Amniotic epithelial cell (primary cell): Measurements from ENCODE around the gene MEGF11.

Experiments used
- DNase-seq: peaks from one replicate; pipeline ENCODE4 v3.0.0-alpha.2; 2010; ENCODE audit warnings: low read depth

Gene MEGF11

DNA sequence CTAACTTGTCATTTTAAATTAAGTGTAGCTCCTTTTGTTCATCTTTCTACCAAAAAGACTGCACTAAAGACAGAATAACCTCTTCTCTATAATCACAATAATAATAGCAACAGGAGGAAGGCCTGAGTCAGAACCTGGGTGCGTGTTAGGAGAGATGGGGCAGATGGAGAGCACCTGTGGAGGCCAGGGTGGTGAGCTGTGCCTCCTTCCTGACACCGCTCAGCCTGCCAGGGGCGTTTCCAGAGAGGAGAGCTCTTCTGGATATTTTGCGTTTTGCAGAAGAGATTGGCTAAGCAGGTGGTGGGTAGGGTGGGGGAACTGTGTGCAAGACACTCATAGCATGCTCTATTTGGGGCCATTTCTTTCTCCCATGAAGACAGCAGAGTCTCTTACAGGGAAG, 83.5 kb downstream of the MEGF11 start:
- DNase-seq, result no peak

DNA sequence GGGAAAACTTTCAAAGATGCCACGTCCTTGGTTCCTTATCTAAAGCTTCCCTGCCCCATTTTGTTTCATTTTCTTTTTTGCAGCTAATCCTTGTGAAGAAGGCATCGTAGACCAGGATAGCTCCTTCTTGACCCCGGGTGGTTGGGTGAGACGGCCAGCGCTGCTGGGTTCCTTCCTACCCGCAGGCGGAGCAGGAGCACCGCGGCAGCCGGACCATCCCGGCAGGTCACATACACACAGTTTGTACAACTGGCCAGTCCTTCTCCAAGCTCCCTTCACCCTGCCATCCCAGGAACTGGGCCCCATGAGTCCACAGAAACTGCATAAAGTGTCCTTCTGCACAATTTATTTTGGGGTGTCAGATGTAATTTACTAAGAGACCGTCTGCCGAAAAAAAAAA, 83.9 kb downstream of the MEGF11 start:
- DNase-seq, result no peak

DNA sequence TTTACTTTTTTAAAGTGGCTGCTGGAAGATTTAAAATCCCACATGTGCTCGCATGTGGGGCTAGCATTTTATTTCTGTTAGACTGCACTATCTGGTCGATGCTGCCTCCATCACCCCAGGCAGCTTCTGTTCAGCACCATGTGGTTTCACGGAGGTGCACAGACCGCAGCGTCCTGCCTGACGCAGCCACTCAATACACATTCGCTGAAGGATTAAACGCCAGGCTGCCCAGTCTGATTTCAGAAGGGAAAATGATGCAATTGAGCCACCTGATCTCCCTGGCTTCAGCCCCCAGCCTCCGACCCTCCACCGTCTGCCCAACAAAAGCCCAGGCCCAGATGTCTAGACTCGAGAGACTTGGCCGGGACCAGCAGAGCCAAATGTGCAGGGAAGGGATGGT, 84.5 kb downstream of the MEGF11 start:
- DNase-seq, result no peak

DNA sequence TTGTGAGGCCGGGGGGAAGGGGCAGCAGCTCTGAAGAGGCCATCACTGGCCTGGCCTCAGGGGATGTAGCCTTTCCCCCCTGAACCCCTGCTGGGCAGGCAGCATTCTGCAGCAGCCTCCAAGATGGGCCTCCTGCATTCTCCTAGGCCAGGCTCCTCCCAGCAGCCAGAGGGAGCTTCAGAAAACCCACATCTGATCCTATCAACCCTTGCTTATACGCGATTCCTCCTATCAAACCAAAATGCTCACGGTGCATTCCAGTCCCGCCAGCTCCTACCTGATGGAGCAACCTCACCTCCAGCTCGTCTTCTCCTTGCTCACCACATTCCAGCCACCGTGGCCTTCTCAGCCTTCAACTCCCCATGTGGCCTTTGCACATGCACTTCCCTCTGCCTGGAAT, 85.7 kb downstream of the MEGF11 start:
- DNase-seq, result no peak

DNA sequence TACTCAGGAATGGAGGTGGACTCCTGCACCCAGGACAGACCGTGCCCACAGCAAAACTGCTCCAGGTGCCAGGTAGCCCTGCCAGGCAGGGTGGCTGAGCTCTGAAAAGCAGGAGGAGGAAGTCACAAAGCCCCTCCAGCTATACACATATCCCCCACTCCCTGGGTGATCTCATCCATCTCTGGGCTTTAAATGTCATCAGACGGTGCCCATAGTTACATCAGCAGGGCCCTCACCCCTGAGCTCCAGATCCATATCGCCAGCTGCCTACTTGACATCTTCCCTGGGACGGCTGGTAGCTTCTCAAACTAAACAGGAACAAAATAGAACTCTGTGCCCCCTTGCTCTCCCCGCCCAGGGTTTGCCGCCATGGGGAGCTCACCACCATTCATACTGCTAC, 87.7 kb downstream of the MEGF11 start:
- no peak for DNase-seq

GRCh38 chr15:66164788-66165187, 88.8 kb downstream of the MEGF11 start:
- DNase-seq, result no peak

GRCh38 chr15:66163553-66163952, 90.0 kb downstream of the MEGF11 start:
- no peak for DNase-seq

GRCh38 chr15:66162286-66162685, 91.3 kb downstream of the MEGF11 start:
- DNase-seq, result no peak

DNA sequence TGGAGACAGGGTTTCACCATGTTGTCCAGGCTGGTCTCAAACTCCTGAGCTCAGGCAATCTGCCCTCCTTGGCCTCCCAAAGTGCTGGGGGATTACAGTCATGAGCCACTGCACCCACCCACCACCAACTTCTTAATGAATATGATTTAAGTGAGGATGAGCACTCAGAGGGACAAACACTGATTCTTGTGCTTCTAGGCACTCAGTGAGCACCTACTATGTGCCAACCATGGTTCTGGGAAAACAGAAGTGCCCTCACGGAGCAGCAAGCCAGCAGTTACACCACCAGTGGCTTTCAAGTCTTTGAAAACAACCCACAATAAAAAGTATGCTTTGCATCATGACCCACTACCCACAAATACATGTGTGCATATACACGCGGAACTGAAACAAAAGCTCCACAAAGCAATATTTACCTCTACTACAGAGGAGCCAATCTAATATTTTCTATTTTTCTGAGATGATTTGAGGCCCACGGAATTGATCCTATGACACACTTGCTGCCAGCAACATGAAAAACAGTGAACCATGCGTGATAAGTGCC, 91.9 kb downstream of the MEGF11 start:
- DNase-seq, result no peak

DNA sequence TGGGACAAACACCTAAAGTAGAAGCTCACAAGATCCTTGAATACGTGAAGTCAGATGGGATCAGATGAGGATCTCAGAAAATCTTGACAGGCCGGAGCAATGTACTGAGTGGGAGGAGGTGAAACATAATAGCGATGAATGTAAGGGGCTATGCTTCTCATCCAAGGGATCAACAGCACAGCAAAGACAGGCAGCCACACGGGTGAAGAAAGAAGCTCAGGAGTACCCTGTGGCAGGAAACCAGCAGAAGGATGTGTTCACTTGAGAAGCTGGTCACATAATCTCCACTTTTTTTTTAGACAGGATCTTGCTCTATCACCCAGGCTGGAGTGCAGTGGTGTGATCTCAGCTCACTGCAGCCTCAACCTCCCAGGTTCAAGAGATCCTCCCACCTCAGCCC, 92.4 kb downstream of the MEGF11 start:
- DNase-seq, result no peak

DNA sequence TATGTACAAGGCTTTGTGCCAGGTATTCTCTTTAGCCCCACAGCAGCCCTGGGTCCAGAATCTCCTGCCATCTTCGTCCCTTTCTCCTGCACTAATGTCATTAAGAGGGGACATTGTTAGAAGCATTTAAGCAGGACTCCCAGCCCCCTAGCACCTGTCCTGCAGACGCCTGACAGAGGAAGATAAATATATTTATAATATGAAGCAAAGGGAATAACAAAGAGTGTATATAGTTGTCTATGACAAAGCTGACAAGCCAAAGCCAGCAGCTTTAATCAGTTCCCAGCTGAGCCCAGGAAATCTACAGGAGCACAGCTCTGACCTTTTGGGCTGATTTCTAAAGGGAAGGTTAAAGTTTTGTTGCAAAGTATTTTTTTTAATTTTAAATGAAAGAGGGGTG, 96.0 kb downstream of the MEGF11 start:
- no peak for DNase-seq

DNA sequence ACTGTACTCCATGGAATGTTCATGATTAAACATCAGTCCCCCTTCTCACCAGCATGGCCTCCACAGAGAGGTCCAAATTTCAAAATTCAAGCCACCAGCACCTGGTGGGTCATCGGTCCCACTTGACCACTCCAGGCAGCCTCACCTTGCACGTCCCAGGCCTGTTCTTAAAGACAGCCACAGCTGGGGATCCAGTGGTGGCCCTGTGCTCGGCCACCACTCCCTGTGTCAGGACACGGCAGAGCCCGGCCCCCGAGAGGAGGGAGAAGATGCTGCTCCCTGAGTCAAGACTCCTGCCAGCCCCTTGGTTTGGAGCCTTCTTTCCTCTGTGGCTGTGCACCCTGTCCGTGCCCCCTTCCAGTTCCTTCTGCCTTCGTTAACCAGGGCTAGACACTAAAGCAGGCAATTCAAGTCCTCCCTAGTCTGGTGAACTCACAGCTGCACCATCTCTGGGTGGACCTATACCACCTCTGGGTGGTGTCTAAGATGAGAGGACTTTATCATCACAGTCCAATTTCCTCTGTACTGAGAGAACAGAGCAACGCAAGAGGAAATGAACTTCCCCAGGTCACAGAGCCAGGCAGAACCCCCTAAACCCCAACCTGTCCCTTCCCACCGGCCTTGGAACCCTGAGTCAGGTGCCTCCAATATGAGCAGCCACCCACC, 97.1 kb downstream of the MEGF11 start:
- DNase-seq, result no peak

DNA sequence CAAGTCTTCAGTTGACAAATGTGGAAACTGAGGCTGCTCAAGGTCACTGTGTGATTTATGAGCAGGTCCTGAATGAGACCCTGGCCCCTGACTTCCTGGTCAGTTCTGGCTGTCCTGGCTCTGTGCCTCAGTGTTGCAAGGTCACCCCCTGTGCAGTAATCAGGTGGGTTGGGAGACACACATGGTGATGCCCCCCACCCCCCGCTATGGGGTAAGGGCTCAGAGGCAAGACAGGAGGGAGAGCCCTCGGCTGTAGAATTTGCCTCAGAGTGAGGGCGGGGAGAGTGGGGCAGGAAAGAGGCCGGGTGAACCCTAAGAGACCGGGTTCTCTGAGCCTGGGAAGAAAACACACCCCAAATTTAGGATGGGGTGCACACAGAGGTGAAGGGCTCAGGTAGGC, 98.5 kb downstream of the MEGF11 start:
- DNase-seq, result no peak

DNA sequence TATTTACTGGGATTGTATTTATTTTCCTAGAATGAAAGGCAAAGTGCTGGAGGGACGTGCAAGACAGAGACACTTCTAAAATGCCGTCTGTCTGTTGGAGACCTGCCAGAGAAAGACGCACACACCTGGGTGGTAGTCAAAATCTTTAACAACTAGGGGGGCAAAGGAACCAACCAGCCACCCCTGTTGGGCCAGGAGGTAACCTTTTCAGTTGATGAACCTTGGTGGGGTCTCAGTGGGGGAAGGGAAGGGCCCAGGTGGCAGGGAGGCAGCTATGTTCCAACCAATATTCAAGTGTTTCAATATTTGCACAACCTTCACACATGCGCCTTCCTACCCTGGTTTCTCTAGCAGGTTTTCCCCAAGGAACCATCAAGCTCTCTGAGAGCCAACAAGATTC, 99.0 kb downstream of the MEGF11 start:
- no peak for DNase-seq

DNA sequence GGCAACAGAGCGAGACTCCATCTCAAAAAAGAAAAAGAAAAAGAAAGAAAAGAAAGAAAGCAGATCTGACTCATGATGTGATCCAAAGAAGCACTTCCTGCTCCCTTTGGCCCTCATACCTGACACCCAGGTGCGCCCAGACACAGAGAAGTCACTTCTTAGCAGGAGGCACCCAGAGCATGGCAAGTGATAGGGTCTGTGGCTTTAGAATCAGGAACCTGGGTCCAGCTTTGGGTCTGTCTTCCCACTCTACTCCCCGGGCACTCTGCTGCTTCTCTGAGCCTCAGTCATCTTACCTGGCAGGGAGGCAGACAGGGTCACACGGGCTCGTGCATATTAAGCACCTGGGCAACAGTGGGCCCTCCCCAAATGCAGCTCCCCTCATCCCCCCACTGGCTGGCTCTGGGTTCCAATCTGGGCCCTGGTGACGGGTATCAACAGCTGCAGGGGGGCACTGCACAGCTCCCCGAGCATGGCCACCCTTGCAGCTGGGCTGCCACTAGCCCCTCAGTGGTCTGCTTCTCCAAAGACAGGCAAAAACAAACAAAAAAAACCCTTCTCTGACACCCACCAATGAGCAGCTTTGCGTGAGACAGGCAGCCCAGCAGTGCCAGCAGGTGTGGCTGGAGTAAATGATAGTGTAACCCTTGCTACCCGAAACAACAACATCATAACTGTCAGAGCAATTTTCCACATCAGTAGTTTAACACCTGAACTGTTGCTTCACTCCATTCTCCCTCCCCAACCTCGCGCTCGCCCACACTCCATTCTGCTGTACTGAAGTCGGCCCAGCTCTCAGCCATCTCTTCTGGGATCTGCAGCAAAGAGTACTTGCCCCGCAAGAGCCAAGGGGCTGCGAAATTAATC, 99.8 kb downstream of the MEGF11 start:
- no peak for DNase-seq

DNA sequence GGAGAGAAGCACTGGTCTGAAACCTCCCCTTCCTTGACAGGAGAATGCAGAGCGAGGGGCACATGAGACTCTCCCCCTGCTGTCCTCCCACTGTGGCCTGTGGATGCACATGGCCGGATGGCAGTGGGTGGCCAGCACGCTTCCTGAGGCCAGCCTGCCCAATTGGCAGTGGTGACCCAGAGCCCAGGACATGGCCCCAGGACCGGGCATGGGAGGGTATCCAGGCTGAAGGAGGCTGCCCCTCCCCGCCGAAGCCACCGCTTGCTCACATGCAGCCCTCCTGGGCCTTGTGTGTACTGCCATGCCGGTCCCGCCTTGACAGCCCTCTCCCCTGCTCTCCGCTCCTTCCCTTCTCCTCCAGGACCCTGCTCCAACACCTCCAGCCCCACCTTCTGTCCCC, 100.9 kb downstream of the MEGF11 start:
- DNase-seq, result no peak

DNA sequence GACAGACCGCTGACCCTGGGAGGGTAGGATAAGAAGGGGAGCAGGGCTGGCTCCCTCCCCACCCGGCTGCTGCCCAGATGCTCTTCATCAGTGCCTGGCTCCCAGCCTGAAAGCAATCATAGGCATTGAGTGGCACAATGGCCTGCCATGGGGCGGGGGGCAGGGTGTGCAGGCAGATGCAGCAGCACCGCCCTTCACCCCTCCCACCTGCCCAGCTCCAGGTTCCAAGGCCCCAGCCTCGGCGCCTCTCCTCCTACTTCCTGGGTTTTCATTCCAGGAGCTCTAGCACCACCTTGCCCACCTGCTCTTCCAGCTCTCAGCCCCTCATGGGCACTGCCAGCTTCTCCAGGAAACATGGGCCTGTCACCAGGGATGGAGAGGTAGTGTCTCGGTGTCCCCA, 101.7 kb downstream of the MEGF11 start:
- no peak for DNase-seq

DNA sequence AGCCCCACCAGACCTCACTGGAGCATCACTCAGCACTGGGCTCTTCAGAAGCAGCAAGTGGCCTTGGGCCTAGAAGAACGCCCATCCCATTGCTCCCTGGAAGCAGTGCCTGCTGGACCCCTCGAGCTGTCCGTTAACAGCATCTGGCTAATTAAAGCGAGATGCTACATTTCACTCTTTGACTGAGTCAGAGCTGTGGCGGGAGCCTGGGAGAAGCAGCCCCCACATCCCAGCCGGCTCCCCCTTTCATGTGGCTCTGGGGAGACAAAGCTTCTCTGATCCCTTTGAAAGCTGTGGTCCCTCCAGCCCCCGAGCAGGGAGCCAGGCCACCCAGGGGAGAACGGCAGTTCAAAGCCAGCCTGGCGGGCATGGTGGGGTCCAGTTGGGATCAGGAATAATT, 103.7 kb downstream of the MEGF11 start:
- DNase-seq, result no peak

- DNase-seq, result no peak
Observed at GRCh38 chr15:66148187-66148586, 105.4 kb downstream of the MEGF11 start.

DNA sequence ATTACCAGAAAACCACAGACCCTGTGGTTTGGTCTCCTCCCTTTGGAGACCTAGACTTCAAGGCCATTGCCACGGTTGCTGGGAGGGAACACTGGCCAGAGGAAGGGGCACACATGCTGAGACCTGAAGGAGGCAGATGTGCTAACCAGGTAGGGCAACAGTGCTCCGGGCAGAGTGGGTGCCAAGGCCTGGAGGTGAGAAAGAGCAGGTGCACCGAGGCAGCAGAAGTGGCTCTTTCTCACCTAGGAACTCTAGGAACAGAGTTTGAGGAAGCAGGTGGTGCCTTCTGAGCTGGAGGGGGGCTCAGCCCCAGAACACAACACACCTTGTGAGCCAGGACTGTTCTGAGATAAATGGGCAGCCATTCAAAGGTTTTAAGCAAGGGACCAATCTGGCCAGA, 106.1 kb downstream of the MEGF11 start:
- no peak for DNase-seq

GRCh38 chr15:66145726-66146182, 107.8 kb downstream of the MEGF11 start:
- peak; percentile 2 for DNase-seq

- DNase-seq, result no peak
Observed at GRCh38 chr15:66144978-66145725, 108.4 kb downstream of the MEGF11 start.

DNA sequence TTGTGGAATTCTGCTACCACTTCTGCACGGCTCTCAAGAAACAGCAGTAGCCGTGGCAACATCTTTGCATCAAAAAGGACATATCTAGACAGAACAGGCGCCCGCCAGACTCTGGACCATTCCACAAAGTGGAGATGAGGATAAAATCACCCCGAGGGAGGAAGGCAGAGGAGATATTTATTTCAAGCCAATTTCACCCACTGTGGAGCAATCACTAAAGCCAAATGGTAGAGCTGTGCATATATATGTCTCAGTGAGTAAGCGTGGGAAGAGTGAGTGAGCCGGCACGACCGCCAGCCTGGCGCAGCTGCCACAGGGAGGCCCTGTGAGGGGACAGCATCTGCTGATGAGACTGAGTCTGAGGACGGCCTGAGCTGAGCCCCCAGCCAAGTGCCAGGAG, 111.3 kb downstream of the MEGF11 start:
- no peak for DNase-seq
